OCI-LY7 (cell line): ENCODE data around the gene IL36B. TPM values are rescaled to one million over a fixed set of nuclear protein-coding genes. Genes with fewer than 3 reads are reported as not detected.
"Not testable (repeated sequence)": the region's sequence is repeated elsewhere in the genome, so short reads cannot be mapped to it uniquely, and the experiment has no call there.

ENCODE experiments used
- BruUV-seq: library from RNA; stranded (reverse); fragments of 400-500 nt; replicated peaks from 2 replicates; lab custom pipeline; 2021; lab: Mats Ljungman, UMichigan
- CTCF ChIA-PET: fragments of 300-600 bp; sonication (Branson Sonifier 250); formaldehyde crosslinking; loops from one replicate; lab custom pipeline; 2022; ENCODE audit warnings: antibody characterized with exemption; ENCODE audit not compliant: unreplicated experiment; lab: Charles Lee
- POLR2A ChIA-PET: fragments of 300-600 bp; sonication (Branson Sonifier 250); formaldehyde crosslinking; loops from one replicate; lab custom pipeline; 2022; ENCODE audit warnings: antibody characterized with exemption; lab: Charles Lee
- DNase-seq: peaks from one replicate; pipeline ENCODE4 v3.0.0-alpha.2; 2015; ENCODE audit warnings: low spot score
- H2AFZ ChIP-seq: fragments of 200-600 bp; sonication (generic), shearing (Covaris generic); 2 replicates; pipeline ENCODE4 v1.6.1; 2014; ENCODE audit warnings: mild to moderate bottlenecking, antibody characterized with exemption, low read length, moderate library complexity
- H3K27ac ChIP-seq: fragments of 200-600 bp; sonication (generic); 2 replicates; pipeline ENCODE4 v1.5.1; 2014; ENCODE audit warnings: mixed run types, low read depth, mild to moderate bottlenecking, moderate library complexity, low read length, inconsistent platforms; ENCODE audit not compliant: poor library complexity, severe bottlenecking
- H3K36me3 ChIP-seq: fragments of 200-600 bp; sonication (generic); 2 replicates; pipeline ENCODE4 v1.6.1; 2014; ENCODE audit warnings: mild to moderate bottlenecking, antibody characterized with exemption, low read length, moderate library complexity, mixed read lengths; ENCODE audit not compliant: insufficient read depth
- H3K4me1 ChIP-seq: fragments of 200-600 bp; sonication (generic); 2 replicates; pipeline ENCODE4 v1.5.1; 2014; ENCODE audit warnings: mild to moderate bottlenecking, low read length; ENCODE audit not compliant: insufficient read depth, poor library complexity, severe bottlenecking
- H3K4me2 ChIP-seq: fragments of 200-600 bp; sonication (generic); 2 replicates; pipeline ENCODE4 v1.6.1; 2014; ENCODE audit warnings: mild to moderate bottlenecking, low read length
- H3K4me3 ChIP-seq: fragments of 200-600 bp; sonication (generic); 2 replicates; pipeline ENCODE4 v1.5.1; 2014; ENCODE audit warnings: mild to moderate bottlenecking, low read depth, low read length; ENCODE audit not compliant: poor library complexity, severe bottlenecking
- H3K79me2 ChIP-seq: fragments of 200-600 bp; sonication (generic); 2 replicates; pipeline ENCODE4 v1.6.1; 2016; ENCODE audit warnings: low read depth, mild to moderate bottlenecking, low read length, moderate library complexity, mixed read lengths; ENCODE audit not compliant: insufficient read depth
- H3K9me2 ChIP-seq: fragments of 200-600 bp; sonication (generic); 2 replicates; pipeline ENCODE4 v1.6.1; 2016; ENCODE audit warnings: mild to moderate bottlenecking, low read length, mixed read lengths; ENCODE audit not compliant: insufficient read depth
- H3K9me3 ChIP-seq: fragments of 200-600 bp; sonication (generic); 2 replicates; pipeline ENCODE4 v1.6.1; 2014; ENCODE audit warnings: mild to moderate bottlenecking, mixed run types, low read length, mixed read lengths
- H4K20me1 ChIP-seq: fragments of 200-600 bp; sonication (generic); 2 replicates; pipeline ENCODE4 v1.6.1; 2014; ENCODE audit warnings: mild to moderate bottlenecking, antibody characterized with exemption, low read length, moderate library complexity, mixed read lengths; ENCODE audit not compliant: insufficient read depth
- EZH2phosphoT487 ChIP-seq: fragments of 200-600 bp; sonication (generic); IDR thresholded peaks from 2 replicates; pipeline ENCODE4 v1.6.1; 2018; ENCODE audit warnings: low read depth, borderline replicate concordance, mild to moderate bottlenecking, mixed run types, antibody characterized with exemption, low read length, moderate library complexity, mixed read lengths
- intact Hi-C: fragments of 100-400 bp; cut with micrococcal nuclease; formaldehyde crosslinking; loops from one replicate; pipeline ENCODE4 v1.10.0; 2022; ENCODE audit not compliant: unreplicated experiment
- total RNA-seq, 2 experiments: library from RNA; depleted of rRNA in 1 of 2; stranded (reverse); fragments of >200 nt in 1 of 2; shearing (Covaris generic) in 1 of 2; gene quantifications; 2 replicates each; pipeline ENCODE4 v1.2.3, GENCODE V29; 2014 to 2022
- TF ChIP-seq, protein P1 (sequence below): fragments of 200-600 bp; sonication (generic); conservative IDR thresholded peaks from 2 replicates; pipeline ENCODE4 v1.5.1; 2014; ENCODE audit warnings: mild to moderate bottlenecking, antibody characterized with exemption, low read length, moderate library complexity, mixed read lengths

The IL36B gene
- total RNA-seq, 2 experiments from 2014 or later: not detected

DNA sequence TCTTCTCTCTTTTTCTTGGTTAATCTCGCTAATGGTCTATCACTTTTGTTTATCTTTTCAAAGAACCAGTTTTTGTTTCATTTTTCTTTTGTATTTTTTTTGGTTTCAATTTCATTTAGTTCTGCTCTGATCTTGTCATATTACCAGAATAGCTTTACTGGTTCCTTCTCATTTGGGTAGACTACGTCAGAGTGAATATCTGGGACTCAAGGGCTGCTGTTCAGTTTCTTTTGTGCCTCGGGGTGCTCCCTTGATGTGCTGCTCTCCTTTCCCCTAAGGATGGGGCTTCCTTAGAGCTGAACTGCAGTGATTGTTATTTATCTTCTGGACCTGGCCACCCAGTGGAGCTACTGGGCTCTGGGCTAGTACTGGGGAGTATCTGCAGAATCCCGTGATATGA lies 45.4 kb upstream of the IL36B start:
- no peak overlapping the region for H3K4me3 ChIP-seq

DNA sequence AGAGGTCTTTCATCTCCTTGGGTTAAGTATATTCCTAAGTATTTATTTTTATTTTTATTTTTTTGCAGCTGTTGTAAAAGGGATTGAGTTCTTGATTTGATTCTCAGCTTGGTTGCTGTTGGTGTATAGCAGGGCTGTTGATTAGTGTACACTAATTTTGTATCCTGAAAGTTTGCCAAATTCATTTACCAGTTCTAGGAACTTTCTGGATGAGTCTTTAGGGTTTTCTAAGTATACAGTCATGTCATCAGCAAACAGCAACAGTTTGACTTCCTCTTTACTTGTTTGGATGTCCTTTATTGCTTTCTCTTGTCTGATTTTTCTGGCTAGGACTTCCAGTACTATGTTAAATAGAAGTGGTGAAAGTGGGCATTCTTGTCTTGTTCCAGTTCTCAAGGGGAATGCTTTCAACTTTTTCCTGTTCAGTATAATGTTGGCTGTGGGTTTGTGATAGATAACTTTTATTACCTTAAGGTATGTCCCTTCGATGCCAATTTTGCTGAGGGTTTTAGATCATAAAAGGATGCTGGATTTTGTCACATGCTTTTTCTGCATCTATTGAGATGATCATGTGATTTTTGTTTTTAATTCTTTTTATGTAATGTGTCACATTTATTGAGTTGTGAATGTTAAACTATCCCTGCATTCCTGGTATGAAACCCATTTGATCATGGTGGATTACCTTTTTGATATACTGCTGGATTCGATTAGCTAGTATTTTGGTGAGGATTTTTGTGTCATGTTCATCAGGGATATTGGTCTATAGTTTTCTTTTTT lies 44.4 kb upstream of the IL36B start:
- H3K4me2 ChIP-seq, H3K27ac ChIP-seq, H3K4me1 ChIP-seq, H3K9me2 ChIP-seq, H4K20me1 ChIP-seq, BruUV-seq, H2AFZ ChIP-seq, H3K36me3 ChIP-seq, DNase-seq, CTCF ChIA-PET, H3K9me3 ChIP-seq, H3K4me3 ChIP-seq, H3K79me2 ChIP-seq, intact Hi-C loops: not testable (repeated sequence)
- POLR2A ChIA-PET: interaction anchor here (1.2 kb wide), 1 partner anchor 17 kb away, joined by 3 read pairs; no protein-coding TSS in a partner anchor

More for the DNA sequence above, 45.4 kb upstream of the IL36B start:
- intact Hi-C loops: no loop called here
- Histone ChIP-seq H2AFZ (no peak overlapping the region), H3K4me1 (no peaks in the 10 kb centered on the region), H3K36me3 (no peaks in the 10 kb centered on the region), H3K9me2 (no peaks in the 10 kb centered on the region), H4K20me1 (no peaks in the 10 kb centered on the region), H3K79me2 (no peaks in the 10 kb centered on the region), H3K27ac (no peak overlapping the region), H3K4me2 (no peak overlapping the region), H3K9me3 (no peaks in the 10 kb centered on the region)
- DNase-seq: no peak
- CTCF ChIA-PET: no interaction called here
- POLR2A ChIA-PET: interaction anchor here (1.2 kb wide), 1 partner anchor 18 kb away, joined by 3 read pairs; no protein-coding TSS in a partner anchor
- no peak for TF ChIP-seq EZH2phosphoT487
- TF ChIP-seq, protein P1, sequence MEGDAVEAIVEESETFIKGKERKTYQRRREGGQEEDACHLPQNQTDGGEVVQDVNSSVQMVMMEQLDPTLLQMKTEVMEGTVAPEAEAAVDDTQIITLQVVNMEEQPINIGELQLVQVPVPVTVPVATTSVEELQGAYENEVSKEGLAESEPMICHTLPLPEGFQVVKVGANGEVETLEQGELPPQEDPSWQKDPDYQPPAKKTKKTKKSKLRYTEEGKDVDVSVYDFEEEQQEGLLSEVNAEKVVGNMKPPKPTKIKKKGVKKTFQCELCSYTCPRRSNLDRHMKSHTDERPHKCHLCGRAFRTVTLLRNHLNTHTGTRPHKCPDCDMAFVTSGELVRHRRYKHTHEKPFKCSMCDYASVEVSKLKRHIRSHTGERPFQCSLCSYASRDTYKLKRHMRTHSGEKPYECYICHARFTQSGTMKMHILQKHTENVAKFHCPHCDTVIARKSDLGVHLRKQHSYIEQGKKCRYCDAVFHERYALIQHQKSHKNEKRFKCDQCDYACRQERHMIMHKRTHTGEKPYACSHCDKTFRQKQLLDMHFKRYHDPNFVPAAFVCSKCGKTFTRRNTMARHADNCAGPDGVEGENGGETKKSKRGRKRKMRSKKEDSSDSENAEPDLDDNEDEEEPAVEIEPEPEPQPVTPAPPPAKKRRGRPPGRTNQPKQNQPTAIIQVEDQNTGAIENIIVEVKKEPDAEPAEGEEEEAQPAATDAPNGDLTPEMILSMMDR: no peak
- no TSS peak for BruUV-seq

DNA sequence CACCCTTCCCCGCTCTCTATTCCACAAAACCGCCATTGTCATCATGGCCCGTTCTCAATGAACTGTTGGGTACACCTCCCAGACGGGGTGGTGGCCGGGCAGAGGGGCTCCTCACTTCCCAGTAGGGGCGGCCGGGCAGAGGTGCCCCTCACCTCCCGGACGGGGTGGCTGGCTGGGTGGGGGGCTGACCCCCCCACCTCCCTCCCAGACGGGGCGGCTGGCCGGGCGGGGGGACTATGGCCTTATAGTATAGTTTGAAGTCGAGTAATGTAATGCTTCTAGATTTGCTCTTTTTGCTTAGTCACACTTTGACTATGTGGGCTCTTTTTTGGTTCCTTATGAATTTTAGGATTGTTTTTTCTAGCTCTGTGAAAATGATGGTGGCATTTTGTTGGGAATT lies 43.6 kb upstream of the IL36B start:
- POLR2A ChIA-PET, DNase-seq, H3K4me3 ChIP-seq, BruUV-seq, H3K9me2 ChIP-seq, H3K36me3 ChIP-seq, H3K79me2 ChIP-seq, H3K9me3 ChIP-seq, H3K4me2 ChIP-seq, H3K4me1 ChIP-seq, H3K27ac ChIP-seq, H4K20me1 ChIP-seq, CTCF ChIA-PET, H2AFZ ChIP-seq, intact Hi-C loops: not testable (repeated sequence)
